Measurements from ENCODE around the gene RASSF3.

DNA sequence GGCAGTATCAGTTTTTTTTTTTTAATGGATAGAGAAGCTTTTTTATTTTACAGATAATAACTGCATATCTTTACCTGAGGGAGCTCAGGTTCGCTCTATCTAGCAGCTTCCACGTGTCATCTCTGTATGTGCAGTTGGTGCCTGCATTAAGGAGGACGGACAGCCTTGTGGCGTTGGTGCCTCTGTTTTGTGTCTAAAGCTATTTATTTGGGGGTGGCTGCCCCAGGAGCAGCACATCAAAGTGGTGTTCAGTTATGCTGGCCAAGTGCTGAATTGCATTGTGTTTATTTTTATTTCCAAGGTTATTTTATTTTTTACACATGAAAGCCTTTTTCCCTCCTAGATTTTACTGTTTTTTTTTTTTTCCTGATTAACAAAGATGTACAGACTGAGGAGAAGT is 59.7 kb downstream of the RASSF3 start:
- TF ChIP-seq, protein P1, sequence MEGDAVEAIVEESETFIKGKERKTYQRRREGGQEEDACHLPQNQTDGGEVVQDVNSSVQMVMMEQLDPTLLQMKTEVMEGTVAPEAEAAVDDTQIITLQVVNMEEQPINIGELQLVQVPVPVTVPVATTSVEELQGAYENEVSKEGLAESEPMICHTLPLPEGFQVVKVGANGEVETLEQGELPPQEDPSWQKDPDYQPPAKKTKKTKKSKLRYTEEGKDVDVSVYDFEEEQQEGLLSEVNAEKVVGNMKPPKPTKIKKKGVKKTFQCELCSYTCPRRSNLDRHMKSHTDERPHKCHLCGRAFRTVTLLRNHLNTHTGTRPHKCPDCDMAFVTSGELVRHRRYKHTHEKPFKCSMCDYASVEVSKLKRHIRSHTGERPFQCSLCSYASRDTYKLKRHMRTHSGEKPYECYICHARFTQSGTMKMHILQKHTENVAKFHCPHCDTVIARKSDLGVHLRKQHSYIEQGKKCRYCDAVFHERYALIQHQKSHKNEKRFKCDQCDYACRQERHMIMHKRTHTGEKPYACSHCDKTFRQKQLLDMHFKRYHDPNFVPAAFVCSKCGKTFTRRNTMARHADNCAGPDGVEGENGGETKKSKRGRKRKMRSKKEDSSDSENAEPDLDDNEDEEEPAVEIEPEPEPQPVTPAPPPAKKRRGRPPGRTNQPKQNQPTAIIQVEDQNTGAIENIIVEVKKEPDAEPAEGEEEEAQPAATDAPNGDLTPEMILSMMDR (conservative IDR thresholded peaks at IDR 0.05; ENCODE audit: low read length): 0 out of 2 replicates have a peak, but pooled peaks have one; percentile 12
- TF ChIP-seq EZH2phosphoT487 (IDR thresholded peaks at IDR 0.05; ENCODE audit: borderline replicate concordance, low read depth, low read length): no peak

All from OCI-LY7 (cell line).